ENCODE results near the gene UNC79.
"Not testable (repeated sequence)": the region's sequence is repeated elsewhere in the genome, so short reads cannot be mapped to it uniquely, and the experiment has no call there.

UNC79 gene

GRCh38 chr14:93430315-93431035 lies at the start of gene UNC79:
Gene UNC79 (plus strand): TSS chr14:93430939. CDS start chr14:93431030, 91 bp downstream.
- TF ChIP-seq CTCF (IDR thresholded peaks at IDR 0.05): no peak
- Histone ChIP-seq H3K9ac (no peak within 1 kb of the TSS), H3K27ac (peak within 1 kb of the TSS; percentile 78), H3K9me3 (ENCODE audit: control insufficient read depth, low read length) (no peaks in the 10 kb centered on the region), H3K4me3 (ENCODE audit: low read depth, low read length) (peak within 1 kb of the TSS; percentile 54), H3K4me1 (peaks cover 2% of the 10 kb centered on the region), H2AFZ (peak within 1 kb of the TSS; percentile 94), H3K79me2 (peaks cover 7% of the 10 kb centered on the region), H3K36me3 (ENCODE audit: control insufficient read depth, insufficient read depth, low read length) (no peaks in the 10 kb centered on the region), H3K27me3 (ENCODE audit: control insufficient read depth, insufficient read depth, low read length) (no peaks in the 10 kb centered on the region), H3K4me2 (ENCODE audit: low read length) (peak within 1 kb of the TSS; percentile 79)

GRCh38 chr14:93381644-93382043 lies 49.1 kb upstream of the UNC79 start:
- Histone ChIP-seq H3K79me2 (no peaks in the 10 kb centered on the region), H3K9ac (no peak overlapping the region), H3K27ac (no peak overlapping the region), H3K9me3 (ENCODE audit: control insufficient read depth, low read length) (no peaks in the 10 kb centered on the region), H3K4me1 (no peaks in the 10 kb centered on the region), H3K4me3 (ENCODE audit: low read depth, low read length) (no peak overlapping the region), H3K36me3 (ENCODE audit: control insufficient read depth, insufficient read depth, low read length) (no peaks in the 10 kb centered on the region), H2AFZ (peak overlapping the region; percentile 47), H3K4me2 (ENCODE audit: low read length) (no peak overlapping the region), H3K27me3 (ENCODE audit: control insufficient read depth, insufficient read depth, low read length) (no peaks in the 10 kb centered on the region)
- TF ChIP-seq CTCF (IDR thresholded peaks at IDR 0.05): peak; percentile 7

GRCh38 chr14:93384256-93384655 lies 46.5 kb upstream of the UNC79 start:
- H3K27me3 ChIP-seq (ENCODE audit: control insufficient read depth, insufficient read depth, low read length); H3K36me3 ChIP-seq (ENCODE audit: control insufficient read depth, insufficient read depth, low read length); H3K9ac ChIP-seq; H3K9me3 ChIP-seq (ENCODE audit: control insufficient read depth, low read length); H2AFZ ChIP-seq; H3K4me2 ChIP-seq (ENCODE audit: low read length); H3K27ac ChIP-seq; H3K4me3 ChIP-seq (ENCODE audit: low read depth, low read length); H3K79me2 ChIP-seq; H3K4me1 ChIP-seq: not testable (repeated sequence)

GRCh38 chr14:93395231-93395630 lies 35.5 kb upstream of the UNC79 start:
- no peaks in the 10 kb centered on the region for H3K79me2 ChIP-seq
- no peaks in the 10 kb centered on the region for H3K36me3 ChIP-seq (ENCODE audit: control insufficient read depth, insufficient read depth, low read length)
- no peaks in the 10 kb centered on the region for H3K27me3 ChIP-seq (ENCODE audit: control insufficient read depth, insufficient read depth, low read length)
- H3K4me1 ChIP-seq: no peaks in the 10 kb centered on the region
- no peak for TF ChIP-seq CTCF (IDR thresholded peaks at IDR 0.05)
- no peak overlapping the region for H3K4me3 ChIP-seq (ENCODE audit: low read depth, low read length)
- H3K9ac ChIP-seq: no peak overlapping the region
- H2AFZ ChIP-seq: no peak overlapping the region
- H3K9me3 ChIP-seq (ENCODE audit: control insufficient read depth, low read length): no peaks in the 10 kb centered on the region
- H3K27ac ChIP-seq: no peak overlapping the region
- no peak overlapping the region for H3K4me2 ChIP-seq (ENCODE audit: low read length)

GRCh38 chr14:93396456-93396855 lies 34.3 kb upstream of the UNC79 start:
- Histone ChIP-seq H3K36me3 (ENCODE audit: control insufficient read depth, insufficient read depth, low read length) (no peaks in the 10 kb centered on the region), H2AFZ (no peak overlapping the region), H3K4me3 (ENCODE audit: low read depth, low read length) (no peak overlapping the region), H3K9me3 (ENCODE audit: control insufficient read depth, low read length) (no peaks in the 10 kb centered on the region), H3K4me2 (ENCODE audit: low read length) (no peak overlapping the region), H3K9ac (no peak overlapping the region), H3K4me1 (no peaks in the 10 kb centered on the region), H3K27me3 (ENCODE audit: control insufficient read depth, insufficient read depth, low read length) (no peaks in the 10 kb centered on the region), H3K27ac (no peak overlapping the region), H3K79me2 (no peaks in the 10 kb centered on the region)
- TF ChIP-seq CTCF (IDR thresholded peaks at IDR 0.05): no peak
